Measurements from ENCODE around the gene RUSC2. TPM values are rescaled to one million over a fixed set of nuclear protein-coding genes. Genes with fewer than 3 reads are reported as not detected.

The RUSC2 gene
- total RNA-seq, 1 experiment from 2014 or later: 49.9 TPM

DNA sequence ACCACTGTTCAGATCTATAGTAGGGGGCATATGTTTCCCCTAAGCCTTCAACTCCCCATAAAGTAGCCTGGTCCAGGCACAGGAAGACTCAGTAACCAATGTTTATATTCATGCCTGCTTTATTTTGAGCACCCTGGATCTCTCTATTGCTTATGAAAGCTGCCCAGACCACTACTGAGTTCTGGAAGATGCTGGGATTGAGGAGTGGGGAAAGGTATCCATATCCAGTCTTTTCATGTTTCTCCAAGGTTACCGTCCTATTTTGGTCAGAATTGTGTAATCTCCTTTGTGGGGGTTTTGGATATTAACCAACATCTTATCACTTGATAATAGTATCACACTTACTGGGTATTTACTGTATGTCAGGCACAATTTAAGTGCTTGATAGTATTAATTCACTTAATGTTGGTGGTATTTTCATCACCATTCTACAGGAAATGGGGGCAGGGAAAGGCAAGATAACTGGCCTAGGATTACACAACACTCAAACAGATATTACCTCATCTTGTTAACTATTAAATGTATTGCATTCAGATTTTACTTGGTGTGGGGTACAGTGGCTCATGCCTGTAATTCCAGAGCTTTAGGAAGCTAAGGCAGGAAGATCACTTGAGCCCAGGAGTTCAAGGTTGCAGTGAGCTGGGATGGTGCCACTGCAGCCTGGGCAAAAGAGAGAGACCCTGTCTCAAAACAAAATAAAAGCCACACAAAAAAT is 36.3 kb downstream of the RUSC2 start:
- peak overlapping the region; percentile 60 for H3K27ac ChIP-seq (ENCODE audit: low read length)

DNA sequence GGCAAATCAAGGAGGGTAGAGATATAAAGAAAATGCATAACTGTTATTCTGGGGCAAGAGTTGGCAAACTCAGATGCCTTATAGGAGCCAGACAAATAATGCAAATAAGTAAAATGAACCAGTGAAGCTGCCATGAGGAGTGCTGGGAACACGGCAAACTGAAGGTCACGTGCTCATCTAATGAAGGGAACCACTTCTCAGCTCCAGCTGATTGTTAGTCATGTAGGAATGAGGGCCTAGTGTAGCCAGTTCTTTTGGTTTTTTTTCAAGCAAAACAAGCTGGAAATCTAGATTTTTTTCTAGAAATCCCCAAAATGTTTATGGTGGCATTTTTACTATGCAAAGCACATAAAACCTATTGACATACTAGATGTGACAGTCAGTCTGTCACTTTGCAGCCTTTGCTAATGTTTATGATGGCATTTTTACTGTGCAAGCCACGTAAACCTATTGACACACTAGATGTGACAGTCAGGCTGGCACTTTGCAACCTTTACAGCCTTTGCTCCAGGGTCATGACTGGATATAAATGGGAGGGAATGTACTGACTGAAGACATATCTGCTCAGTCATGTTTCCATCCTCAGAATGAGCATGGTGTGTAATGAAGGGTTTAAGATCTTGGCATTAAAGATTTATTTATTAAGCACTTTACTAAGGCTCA is 39.4 kb downstream of the RUSC2 start:
- intact Hi-C loops (cut with micrococcal nuclease; ENCODE audit: unreplicated experiment): no loop called here
- no peak for ATAC-seq
- Histone ChIP-seq H3K4me1 (ENCODE audit: control insufficient read depth, insufficient read depth, low read length) (peaks cover 19% of the 10 kb centered on the region; the same call in 1 of the 2 replicates), H3K27me3 (ENCODE audit: control insufficient read depth, insufficient read depth, low read length) (no peaks in the 10 kb centered on the region), H3K36me3 (ENCODE audit: control insufficient read depth, insufficient read depth, low read length) (no peaks in the 10 kb centered on the region), H3K9me3 (ENCODE audit: control insufficient read depth, insufficient read depth, low read depth, low read length) (no peaks in the 10 kb centered on the region), H3K4me3 (ENCODE audit: low read depth in 2 of 2, low read length in 2 of 2) (no peak overlapping the region), H3K27ac (ENCODE audit: low read length) (peak overlapping the region; percentile 34; the same call in 1 of the 2 replicates)
- POLR2A ChIA-PET: no interaction called here
- DNase-seq (ENCODE audit: low read depth, low spot score): no peak
- TF ChIP-seq TCF7L2 (IDR thresholded peaks at IDR 0.05; ENCODE audit: low read depth, low read length) (no peak), SIN3A (IDR thresholded peaks at IDR 0.05; ENCODE audit: borderline replicate concordance, insufficient read depth, low read depth, low read length) (no peak), POLR2AphosphoS5 (IDR thresholded peaks at IDR 0.05; ENCODE audit: low read depth, low read length) (no peak)
- TF ChIP-seq, protein P1, sequence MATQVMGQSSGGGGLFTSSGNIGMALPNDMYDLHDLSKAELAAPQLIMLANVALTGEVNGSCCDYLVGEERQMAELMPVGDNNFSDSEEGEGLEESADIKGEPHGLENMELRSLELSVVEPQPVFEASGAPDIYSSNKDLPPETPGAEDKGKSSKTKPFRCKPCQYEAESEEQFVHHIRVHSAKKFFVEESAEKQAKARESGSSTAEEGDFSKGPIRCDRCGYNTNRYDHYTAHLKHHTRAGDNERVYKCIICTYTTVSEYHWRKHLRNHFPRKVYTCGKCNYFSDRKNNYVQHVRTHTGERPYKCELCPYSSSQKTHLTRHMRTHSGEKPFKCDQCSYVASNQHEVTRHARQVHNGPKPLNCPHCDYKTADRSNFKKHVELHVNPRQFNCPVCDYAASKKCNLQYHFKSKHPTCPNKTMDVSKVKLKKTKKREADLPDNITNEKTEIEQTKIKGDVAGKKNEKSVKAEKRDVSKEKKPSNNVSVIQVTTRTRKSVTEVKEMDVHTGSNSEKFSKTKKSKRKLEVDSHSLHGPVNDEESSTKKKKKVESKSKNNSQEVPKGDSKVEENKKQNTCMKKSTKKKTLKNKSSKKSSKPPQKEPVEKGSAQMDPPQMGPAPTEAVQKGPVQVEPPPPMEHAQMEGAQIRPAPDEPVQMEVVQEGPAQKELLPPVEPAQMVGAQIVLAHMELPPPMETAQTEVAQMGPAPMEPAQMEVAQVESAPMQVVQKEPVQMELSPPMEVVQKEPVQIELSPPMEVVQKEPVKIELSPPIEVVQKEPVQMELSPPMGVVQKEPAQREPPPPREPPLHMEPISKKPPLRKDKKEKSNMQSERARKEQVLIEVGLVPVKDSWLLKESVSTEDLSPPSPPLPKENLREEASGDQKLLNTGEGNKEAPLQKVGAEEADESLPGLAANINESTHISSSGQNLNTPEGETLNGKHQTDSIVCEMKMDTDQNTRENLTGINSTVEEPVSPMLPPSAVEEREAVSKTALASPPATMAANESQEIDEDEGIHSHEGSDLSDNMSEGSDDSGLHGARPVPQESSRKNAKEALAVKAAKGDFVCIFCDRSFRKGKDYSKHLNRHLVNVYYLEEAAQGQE (IDR thresholded peaks at IDR 0.05; ENCODE audit: insufficient read depth in 1 of 2, low read depth in 2 of 2, low read length in 1 of 2): no peak
- TF ChIP-seq, protein P2, sequence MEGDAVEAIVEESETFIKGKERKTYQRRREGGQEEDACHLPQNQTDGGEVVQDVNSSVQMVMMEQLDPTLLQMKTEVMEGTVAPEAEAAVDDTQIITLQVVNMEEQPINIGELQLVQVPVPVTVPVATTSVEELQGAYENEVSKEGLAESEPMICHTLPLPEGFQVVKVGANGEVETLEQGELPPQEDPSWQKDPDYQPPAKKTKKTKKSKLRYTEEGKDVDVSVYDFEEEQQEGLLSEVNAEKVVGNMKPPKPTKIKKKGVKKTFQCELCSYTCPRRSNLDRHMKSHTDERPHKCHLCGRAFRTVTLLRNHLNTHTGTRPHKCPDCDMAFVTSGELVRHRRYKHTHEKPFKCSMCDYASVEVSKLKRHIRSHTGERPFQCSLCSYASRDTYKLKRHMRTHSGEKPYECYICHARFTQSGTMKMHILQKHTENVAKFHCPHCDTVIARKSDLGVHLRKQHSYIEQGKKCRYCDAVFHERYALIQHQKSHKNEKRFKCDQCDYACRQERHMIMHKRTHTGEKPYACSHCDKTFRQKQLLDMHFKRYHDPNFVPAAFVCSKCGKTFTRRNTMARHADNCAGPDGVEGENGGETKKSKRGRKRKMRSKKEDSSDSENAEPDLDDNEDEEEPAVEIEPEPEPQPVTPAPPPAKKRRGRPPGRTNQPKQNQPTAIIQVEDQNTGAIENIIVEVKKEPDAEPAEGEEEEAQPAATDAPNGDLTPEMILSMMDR (IDR thresholded peaks at IDR 0.05): no peak
- no TSS peak for BruUV-seq (replicated peaks)
- CTCF ChIA-PET: no interaction called here
- in situ Hi-C loops (cut with HindIII; ENCODE audit: low pct_unique_long_range_greater_than_20kb, low sequenced_read_pairs): no loop called here

More for the DNA sequence above, 36.3 kb downstream of the RUSC2 start:
- ATAC-seq: no peak; the same call in 1 of the 2 replicates
- in situ Hi-C loops (cut with HindIII; ENCODE audit: low pct_unique_long_range_greater_than_20kb, low sequenced_read_pairs): no loop called here
- Histone ChIP-seq H3K9me3 (ENCODE audit: control insufficient read depth, insufficient read depth, low read depth, low read length) (no peaks in the 10 kb centered on the region), H3K27me3 (ENCODE audit: control insufficient read depth, insufficient read depth, low read length) (no peaks in the 10 kb centered on the region), H3K36me3 (ENCODE audit: control insufficient read depth, insufficient read depth, low read length) (no peaks in the 10 kb centered on the region), H3K4me3 (ENCODE audit: low read depth in 2 of 2, low read length in 2 of 2) (no peak overlapping the region), H3K4me1 (ENCODE audit: control insufficient read depth, insufficient read depth, low read length) (peaks cover 40% of the 10 kb centered on the region)
- ChIA-PET POLR2A (interaction anchor here (0.6 kb wide), 1 partner anchor 8 kb away, joined by 3 read pairs; no protein-coding TSS in a partner anchor), CTCF (no interaction called here)
- no TSS peak for BruUV-seq (replicated peaks)
- no peak for TF ChIP-seq TCF7L2 (IDR thresholded peaks at IDR 0.05; ENCODE audit: low read depth, low read length)
- TF ChIP-seq, protein P2 (IDR thresholded peaks at IDR 0.05): no peak
- TF ChIP-seq SIN3A (IDR thresholded peaks at IDR 0.05; ENCODE audit: borderline replicate concordance, insufficient read depth, low read depth, low read length): no peak
- no peak for TF ChIP-seq POLR2AphosphoS5 (IDR thresholded peaks at IDR 0.05; ENCODE audit: low read depth, low read length)
- TF ChIP-seq, protein P1 (IDR thresholded peaks at IDR 0.05; ENCODE audit: insufficient read depth in 1 of 2, low read depth in 2 of 2, low read length in 1 of 2): no peak
- intact Hi-C loops (cut with micrococcal nuclease; ENCODE audit: unreplicated experiment): no loop called here
- DNase-seq (ENCODE audit: low read depth, low spot score): no peak

Measured in Panc1 (cell line).